IMR-90 (cell line): Measurements from ENCODE around the gene ZNF524.

Experiments used
- BHLHE40 ChIP-seq: fragments of 150-350 bp; IDR thresholded peaks from 2 replicates; pipeline ENCODE4 v1.6.1; 2016; ENCODE audit warnings: mild to moderate bottlenecking, low read depth, low read length
- CEBPB ChIP-seq: IDR thresholded peaks from 2 replicates; pipeline ENCODE4 v1.6.1; 2012; ENCODE audit warnings: low read depth, low read length, improper control_type of control experiment
- CHD1 ChIP-seq: IDR thresholded peaks from 2 replicates; pipeline ENCODE4 v1.6.1; 2012; ENCODE audit warnings: low read depth, low read length, improper control_type of control experiment
- CTCF ChIP-seq: conservative IDR thresholded peaks from 2 replicates; pipeline ENCODE4 v1.5.1; 2012; ENCODE audit warnings: mild to moderate bottlenecking, low read depth, low read length, improper control_type of control experiment
- FOS ChIP-seq: fragments of 150-350 bp; IDR thresholded peaks from 2 replicates; pipeline ENCODE4 v1.6.1; 2016; ENCODE audit warnings: low read depth, low read length
- MAFK ChIP-seq: IDR thresholded peaks from 2 replicates; pipeline ENCODE4 v1.6.1; 2012; ENCODE audit warnings: low read depth, low read length, improper control_type of control experiment
- MAZ ChIP-seq: IDR thresholded peaks from 2 replicates; pipeline ENCODE4 v1.6.1; 2012; ENCODE audit warnings: low read depth, mild to moderate bottlenecking, low read length, improper control_type of control experiment, moderate library complexity, borderline replicate concordance
- NFE2L2 ChIP-seq: fragments of 150-350 bp; IDR thresholded peaks from 2 replicates; pipeline ENCODE4 v1.6.1; 2016; ENCODE audit warnings: low read depth, mild to moderate bottlenecking, low read length
- POLR2A ChIP-seq: IDR thresholded peaks from 2 replicates; pipeline ENCODE4 v1.6.1; 2012; ENCODE audit warnings: mild to moderate bottlenecking, low read depth, low read length
- RAD21 ChIP-seq: IDR thresholded peaks from 2 replicates; pipeline ENCODE4 v1.6.1; 2012; ENCODE audit warnings: low read length, improper control_type of control experiment
- SMC3 ChIP-seq: fragments of 150-350 bp; IDR thresholded peaks from 2 replicates; pipeline ENCODE4 v1.6.1; 2016; ENCODE audit warnings: low read depth, mild to moderate bottlenecking, antibody characterized with exemption, low read length, moderate library complexity
- USF2 ChIP-seq: fragments of 150-350 bp; IDR thresholded peaks from 2 replicates; pipeline ENCODE4 v1.6.1; 2017; ENCODE audit warnings: mild to moderate bottlenecking, antibody characterized with exemption, low read length, low read depth

GRCh38 chr19:55620410-55621204 is 20.5 kb downstream of the ZNF524 start:
- TF ChIP-seq CTCF = no peak
- no peak for TF ChIP-seq FOS
- TF ChIP-seq POLR2A = no peak
- TF ChIP-seq CEBPB = peak; percentile 49; the same call in 1 of the 2 replicates
- TF ChIP-seq RAD21 = no peak
- TF ChIP-seq MAFK = no peak
- TF ChIP-seq MAZ = no peak
- TF ChIP-seq CHD1 = no peak
- TF ChIP-seq NFE2L2 = no peak
- no peak for TF ChIP-seq USF2
- TF ChIP-seq SMC3 = no peak
- no peak for TF ChIP-seq BHLHE40
